Measurements from ENCODE around the gene CCDC85B.

Gene CCDC85B

DNA sequence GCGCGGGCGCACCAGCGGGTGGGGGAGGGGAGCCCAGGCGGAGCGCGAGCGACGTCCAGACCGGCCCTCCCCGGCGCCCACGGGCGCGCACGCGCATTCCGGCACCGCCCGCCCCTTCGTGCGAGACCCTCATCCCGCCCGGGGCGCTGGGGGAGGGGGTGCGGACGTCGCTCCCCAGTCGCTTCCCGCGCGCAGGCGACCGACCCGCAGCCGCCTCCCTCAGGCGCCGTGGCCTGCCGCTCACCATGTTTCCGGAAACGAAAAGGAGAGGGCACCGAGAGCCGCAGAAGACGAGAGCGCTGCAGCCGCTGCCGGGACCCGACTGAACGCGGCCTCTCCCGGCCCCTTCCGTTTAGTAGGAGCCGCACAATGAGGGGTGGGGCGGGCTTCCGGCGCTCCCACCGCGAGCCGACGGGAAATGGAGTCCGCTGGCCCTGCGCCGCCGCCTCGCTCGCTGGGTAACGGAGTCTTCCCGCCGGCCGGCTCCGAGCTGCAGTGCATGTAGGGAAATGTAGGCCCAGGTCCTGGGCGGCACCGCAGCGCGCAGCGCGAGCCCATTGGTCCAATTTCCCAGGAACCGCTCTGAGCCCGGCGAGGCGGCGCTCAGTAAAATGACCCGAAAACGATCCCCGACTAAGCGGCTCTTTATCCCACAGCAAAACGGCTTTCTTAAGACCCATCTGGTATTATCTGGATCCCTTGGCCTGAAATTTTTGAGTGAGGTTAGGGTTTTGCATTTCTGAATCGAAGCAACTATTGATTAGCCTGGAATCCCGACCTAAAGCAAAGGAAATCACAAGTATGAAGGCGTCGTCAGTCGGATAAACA, 32.4 kb upstream of the CCDC85B start, which contains the start of gene CFL1:
CFL1 (minus strand) TSS at position 328 of the 828 bp plus-strand sequence; CDS start at position 247, 81 bp downstream.
- peak; percentile 98 for DNase-seq

DNA sequence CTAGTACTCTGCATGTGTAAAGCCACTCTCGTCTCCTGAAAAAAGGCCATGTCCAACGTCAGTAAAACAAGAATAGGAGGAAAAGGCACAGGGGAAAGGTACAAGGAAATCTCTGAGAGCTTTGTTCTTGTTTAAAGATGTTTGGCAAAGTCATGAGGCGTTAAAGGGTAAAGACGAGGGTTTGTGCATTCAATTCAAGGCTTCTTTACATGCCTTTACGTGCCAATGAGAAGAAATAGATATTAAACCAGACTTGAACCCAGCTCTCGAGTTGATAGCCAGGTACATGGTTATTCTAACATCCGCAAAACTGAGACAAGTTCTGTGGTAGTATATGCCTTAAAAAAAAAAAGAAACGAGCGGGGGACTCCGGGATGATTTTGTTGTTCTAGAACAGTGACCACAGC, 31.8 kb upstream of the CCDC85B start:
- DNase-seq, result no peak

DNA sequence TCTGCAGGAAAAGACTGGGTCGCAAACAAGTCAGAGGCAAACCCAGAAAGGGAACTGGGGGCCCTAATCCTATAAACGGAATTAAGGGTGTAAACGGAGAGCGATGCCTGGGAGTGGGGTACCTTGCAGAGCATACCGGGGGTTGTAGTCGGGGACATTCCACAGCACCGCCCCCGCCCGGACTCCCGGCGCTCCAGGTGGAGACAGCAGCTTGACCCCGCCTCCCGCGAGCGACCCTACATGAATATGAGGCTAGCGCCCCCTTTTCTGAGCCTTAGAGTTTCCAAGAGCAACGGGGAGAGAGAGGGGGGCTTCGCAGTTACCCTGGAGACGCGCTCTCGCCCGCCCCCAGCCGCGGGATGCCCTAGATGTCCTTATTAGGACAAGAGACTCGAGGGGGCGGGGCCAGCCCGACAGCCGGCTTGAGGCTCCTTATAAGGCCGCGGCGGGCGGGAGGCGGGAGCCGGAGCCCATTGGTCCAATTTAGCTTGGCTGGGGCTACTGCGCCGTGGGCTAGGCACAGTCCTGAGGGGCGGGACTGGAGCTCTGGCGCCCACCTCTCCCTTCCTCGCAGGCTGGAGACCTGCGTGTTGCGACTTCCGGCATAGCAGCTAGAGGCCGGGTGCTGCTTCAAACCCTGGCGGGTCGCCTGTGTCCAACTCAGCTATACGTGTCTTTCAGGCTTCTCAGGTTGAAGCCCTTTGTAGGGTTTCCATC, 31.2 kb upstream of the CCDC85B start:
- DNase-seq, result peak; percentile 98

DNA sequence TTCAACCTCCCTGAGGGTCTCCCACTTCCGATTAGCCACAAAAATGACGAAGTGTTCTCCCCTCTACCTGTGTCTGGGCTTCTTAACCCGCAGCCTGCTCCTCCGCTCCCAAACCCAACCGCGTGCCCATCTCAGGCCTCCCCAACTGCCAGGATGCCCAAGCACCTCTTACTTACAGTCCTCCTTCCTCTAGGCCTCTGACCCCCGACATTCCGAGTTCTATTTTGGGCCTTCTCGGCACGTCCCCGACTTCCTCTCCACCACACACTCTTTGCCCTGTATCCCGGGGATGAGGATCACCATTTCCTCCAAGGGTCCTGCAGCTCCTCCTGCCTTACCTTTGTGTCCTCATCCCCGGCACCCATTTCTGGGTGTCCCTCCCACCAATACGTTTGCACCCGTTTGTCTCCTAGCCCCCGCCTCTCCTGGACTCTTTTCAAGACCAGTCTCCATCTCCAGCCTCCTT, 30.6 kb upstream of the CCDC85B start:
- no peak for DNase-seq

DNA sequence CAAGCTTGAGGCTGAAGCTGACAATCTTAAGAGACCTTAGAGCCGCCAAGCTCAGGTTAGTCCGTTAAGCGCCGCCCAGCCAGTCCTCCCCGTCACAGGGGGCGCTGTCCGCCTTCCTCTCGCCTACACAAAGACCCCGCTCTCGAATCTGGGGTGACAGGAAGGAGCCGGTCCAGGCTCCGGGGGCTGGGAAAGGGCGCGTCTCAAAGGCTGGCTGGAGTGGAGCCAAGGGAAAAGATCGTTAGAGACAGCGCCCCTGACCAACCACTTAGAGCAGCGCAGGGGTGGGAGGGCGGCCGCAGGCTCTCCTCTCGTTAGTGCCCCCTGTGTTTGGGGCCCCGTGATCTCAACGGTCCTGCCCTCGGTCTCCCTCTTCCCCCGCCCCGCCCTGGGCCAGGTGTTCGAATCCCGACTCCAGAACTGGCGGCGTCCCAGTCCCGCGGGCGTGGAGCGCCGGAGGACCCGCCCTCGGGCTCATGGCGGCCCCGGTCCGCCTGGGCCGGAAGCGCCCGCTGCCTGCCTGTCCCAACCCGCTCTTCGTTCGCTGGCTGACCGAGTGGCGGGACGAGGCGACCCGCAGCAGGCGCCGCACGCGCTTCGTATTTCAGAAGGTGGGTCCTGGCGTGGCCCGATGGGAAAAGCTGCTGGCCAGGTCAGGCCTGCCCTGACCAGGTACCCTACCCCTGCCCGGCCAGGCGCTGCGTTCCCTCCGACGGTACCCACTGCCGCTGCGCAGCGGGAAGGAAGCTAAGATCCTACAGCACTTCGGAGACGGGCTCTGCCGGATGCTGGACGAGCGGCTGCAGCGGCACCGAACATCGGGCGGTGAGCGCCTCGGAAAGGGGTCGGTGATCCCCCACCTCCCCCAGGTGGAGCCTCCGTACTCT, 30.0 kb upstream of the CCDC85B start, which contains the start of gene MUS81:
MUS81 (plus strand) TSS at position 156 of the 887 bp plus-strand sequence; CDS start at position 477, 321 bp downstream.
- peak; percentile 96 for DNase-seq

DNA sequence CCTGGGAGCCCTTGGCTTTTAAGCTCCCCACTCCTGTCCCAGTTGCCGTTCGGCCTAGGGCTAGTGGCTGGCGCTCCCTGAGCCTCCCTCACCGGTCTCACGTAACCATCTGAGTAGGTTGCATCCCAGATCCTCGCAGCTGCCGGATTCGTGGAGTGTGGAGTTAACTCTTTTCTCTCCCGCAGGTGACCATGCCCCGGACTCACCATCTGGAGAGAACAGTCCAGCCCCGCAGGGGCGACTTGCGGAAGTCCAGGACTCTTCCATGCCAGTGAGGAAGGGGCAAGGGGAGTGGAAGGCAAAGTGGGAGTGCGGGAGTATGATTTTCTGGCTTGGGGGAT, 29.3 kb upstream of the CCDC85B start:
- no peak for DNase-seq

DNA sequence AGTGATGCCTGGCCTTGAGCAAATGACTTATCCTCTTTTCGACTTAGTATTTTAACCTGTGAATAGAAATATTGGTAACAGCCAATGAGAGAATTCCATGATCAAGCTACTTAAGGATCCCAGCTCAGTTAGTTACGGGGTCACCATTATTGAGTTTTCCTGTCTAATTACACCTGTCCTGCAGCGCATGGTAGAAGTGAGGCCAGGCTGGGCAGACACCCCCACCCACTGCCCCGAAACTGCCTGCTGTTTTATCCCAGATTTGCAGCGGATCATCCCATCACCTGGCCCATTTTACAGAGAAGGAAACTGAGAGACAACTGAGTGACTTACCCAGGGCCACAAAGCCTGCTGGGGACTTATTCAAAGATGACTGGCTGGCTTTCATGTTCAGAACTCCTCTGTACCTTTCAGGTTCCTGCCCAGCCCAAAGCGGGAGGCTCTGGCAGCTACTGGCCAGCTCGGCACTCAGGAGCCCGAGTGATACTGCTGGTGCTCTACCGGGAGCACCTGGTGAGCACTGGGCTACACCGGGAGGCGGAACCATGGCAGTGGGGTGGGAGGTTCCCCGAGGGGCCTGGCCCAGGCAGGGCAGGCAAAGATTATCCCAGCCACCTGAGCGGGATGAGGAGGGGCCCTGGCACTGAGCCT, 28.8 kb upstream of the CCDC85B start:
- no peak for DNase-seq

DNA sequence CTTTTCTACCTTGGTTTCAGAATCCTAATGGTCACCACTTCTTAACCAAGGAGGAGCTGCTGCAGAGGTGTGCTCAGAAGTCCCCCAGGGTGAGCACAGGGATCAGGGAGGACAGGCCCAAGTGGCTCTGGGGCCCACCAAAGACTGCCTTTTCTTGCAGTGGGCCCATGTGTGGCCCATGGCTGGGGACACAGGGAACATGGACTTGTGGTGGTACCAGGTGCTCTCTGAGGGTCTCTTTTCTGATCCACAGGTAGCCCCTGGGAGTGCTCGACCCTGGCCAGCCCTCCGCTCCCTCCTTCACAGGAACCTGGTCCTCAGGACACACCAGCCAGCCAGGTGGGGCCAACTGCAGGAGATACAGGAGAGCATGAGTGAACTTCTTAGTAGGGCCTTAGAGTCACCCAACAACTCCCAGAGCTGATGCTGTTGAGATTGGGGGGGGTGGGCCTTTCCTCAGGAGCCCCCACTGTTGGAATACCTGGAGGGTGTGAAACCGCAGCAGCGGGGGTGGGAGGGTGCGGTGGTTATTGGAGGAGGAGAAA, 28.2 kb upstream of the CCDC85B start:
- DNase-seq, result no peak

DNA sequence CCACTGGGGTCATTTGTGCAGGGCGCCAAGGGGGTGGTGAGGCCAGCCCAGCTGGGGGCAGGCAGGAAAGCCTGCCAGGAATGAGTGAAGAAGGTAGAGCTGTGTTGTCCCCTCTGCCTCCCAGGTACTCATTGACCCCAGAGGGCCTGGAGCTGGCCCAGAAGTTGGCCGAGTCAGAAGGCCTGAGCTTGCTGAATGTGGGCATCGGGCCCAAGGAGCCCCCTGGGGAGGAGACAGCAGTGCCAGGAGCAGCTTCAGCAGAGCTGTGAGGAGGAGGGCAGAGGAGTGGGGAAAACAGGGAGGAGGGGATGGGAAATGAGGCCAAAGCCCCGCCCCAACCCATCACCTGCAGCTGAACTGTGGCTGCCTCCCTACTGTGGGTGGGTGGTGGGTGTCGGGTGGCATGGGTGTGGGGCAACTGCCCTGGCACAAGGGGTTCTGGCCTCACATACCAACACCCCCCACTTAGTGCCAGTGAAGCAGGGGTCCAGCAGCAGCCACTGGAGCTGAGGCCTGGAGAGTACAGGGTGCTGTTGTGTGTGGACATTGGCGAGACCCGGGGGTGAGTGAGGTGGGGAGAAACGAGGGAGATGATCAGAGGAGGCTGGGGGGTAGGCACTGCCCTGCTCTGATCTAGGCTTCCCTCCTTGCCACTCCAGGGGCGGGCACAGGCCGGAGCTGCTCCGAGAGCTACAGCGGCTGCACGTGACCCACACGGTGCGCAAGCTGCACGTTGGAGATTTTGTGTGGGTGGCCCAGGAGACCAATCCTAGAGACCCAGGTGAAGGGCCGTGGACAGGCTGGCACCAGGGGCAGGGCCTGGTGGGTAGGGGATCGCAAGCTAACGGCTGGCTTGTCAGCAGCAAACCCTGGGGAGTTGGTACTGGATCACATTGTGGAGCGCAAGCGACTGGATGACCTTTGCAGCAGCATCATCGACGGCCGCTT, 27.3 kb upstream of the CCDC85B start:
- no peak for DNase-seq

DNA sequence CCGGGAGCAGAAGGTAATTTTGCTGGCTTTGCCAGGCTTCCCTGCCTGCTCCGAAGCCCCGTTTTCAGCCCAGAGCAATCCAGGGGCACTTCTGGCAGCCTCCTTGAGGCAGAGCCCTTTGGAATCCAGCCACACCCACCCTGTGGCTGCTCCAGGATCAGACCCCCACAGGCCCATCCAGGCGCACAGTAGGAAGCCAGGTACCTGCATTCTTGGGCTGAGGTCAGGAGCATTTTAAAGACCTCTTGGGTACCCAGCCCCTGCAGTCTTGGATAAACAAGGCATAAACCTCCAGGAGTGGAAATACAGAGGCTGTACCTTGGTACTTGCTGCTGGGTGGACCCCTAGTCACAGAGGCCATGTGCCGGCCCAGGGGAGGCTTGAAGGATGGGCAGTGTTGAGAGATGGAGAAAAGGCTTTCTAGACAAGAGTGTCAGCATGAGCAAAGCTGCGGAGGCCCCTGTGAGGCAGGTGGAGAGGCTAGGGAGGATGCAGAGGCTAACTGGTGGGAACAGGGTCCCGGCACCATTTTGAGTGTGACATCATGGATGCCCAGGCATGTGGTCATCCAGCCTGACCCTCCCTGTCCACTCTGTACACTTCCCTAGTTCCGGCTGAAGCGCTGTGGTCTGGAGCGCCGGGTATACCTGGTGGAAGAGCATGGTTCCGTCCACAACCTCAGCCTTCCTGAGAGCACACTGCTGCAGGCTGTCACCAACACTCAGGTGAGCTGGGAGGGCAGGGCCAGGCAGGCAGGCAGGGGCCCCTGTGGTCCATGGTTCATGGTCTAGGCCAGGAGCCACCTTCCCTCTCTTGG, 26.4 kb upstream of the CCDC85B start:
- no peak for DNase-seq

DNA sequence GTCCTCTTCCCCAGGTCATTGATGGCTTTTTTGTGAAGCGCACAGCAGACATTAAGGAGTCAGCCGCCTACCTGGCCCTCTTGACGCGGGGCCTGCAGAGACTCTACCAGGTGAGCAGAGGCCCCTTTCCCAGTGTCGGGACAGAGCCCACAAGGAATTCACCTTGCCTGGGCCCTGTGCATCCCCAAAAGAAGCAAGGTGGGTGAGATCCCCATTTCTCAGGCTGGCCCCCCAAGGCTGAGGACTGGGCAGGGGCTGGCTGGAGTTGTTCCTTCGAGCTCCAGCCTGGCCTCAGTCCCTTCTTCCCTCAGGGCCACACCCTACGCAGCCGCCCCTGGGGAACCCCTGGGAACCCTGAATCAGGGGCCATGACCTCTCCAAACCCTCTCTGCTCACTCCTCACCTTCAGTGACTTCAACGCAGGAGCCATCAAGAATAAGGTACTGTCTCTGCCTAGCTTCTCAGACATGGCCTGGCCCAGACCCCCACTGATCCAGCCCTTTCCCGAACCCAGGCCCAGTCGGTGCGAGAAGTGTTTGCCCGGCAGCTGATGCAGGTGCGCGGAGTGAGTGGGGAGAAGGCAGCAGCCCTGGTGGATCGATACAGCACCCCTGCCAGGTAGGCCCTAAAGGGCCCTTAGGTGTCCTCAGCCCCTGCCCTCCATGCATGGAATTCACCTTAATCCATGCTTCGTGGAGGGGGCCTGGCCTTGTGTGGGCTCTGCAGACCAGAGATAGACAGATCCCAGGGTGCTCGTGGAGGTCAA, 25.6 kb upstream of the CCDC85B start:
- no peak for DNase-seq

DNA sequence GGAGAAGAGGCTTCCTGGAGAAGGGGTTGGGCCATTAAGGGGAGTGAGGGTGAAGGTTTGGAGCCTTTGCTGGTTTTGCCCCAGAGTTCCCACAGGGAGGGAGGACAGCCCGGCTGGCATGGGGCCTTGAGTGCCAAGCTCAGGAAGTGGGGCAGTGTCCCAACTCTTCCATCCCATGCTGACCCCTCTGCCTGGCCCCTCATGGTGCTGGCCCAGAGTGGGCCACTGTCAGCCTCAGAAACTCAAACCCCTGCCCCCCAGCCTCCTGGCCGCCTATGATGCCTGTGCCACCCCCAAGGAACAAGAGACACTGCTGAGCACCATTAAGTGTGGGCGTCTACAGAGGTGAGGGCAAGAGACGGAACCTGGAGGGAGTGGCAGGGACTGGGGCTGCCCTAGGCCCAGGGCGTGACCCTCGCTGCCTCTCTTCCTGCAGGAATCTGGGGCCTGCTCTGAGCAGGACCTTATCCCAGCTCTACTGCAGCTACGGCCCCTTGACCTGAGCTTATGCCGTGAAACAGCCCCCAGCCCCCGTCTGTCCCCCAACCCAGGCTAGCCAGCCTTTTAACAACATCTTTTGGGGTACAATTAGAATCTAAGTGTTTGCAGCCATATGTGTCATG, 24.8 kb upstream of the CCDC85B start:
- no peak for DNase-seq

DNA sequence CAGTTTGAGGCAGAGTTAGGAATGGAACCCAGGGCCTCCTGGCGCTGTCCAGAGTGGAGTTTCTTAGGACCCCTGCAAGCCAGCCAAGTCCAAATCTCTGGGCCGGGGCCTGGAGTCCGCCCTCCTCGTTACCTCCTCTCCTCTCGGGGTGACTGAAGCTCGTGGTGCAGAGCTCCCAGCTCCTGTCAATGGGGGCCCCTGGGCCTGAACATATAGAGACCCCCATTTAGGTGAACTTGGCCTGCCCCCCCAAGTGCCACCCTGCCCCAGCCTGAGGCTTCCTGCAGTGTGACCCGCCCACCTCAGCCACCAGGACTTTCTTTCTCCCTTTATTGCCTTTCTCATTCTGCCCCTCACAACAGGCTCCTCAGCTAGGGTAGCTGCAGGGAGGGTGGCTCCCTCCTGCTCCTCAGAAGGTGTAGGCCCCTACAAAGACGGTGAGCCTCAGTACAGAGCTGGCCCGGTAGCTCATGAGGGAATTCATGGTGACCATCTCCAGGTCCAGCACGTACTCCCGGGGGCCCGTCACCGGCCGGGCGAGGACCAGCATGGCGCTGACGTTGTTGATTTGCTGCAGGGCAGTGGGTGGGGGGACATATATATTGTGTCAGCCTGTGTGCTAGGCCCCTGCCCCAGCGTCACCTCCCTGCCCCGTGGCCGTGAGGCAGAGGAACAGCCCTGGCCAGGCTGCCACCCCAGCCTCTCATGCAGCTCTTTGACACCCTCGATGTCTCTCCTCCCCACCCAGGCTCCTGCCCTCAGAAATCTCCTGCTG, 23.8 kb upstream of the CCDC85B start:
- DNase-seq, result no peak

DNA sequence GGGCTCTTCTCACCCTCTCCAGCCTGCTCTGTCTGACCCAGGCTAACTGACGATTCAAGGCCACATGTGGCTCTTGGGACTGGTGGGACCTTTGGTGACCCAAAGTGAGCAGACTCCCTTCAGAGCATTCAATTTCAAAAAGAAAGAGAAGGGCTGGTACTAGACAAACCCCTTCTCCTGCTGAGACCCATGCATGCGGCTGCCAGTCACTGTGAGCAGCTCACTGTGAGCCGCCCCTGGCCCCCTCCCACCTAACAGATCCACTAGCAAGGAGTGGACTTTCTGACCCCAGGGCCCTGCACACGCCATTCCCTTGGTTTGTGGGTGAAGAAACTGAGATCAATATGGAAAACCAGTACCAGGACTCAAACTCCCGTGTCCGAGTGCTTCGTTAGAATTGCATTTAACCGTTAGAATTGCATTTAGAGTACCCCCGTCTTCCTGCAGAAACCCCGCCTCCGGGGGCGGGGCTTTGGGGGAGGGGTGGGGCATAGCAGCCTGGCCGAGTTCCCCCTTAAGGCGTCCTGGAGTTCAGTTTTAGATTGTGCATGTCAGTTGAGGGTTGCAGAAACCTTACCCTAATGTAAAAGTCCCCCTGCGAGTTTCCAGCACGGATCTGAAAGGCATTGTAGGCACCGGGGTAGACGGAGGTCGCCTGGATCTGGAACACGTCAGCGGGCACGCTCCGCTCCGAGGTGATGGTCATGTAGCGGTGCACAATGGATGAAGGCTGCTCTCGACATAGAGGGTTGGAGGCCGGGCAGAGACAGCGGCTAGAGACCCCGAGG, 23.0 kb upstream of the CCDC85B start:
- DNase-seq, result no peak

DNA sequence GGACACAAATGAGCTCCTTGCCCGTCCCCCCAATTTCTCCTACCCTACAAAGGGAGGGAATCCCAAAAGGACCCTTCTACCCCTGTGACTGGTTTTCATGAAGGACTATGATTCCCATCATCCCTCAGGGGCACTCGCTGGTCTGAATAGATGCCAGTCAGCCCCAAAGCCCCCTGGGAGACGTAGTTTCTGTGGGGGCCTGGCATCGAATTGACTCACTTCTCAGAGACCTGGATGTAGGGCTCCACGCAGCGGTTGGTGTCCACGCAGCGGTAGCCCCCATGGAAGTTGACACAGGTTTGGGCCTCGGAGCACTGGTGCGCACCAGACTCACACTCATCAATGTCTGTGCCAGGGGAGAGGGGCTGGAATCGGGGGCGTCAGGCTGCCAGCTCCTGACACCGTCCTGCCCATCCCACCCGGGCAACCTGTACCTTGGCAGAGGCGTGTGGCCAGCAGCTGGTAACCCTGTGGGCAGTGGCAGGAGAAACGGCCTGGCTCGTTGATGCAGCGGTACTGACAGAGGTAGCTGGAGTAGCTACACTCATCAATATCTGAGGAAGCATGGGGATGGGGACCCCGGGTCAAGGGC, 22.3 kb upstream of the CCDC85B start:
- peak; percentile 49 for DNase-seq

DNA sequence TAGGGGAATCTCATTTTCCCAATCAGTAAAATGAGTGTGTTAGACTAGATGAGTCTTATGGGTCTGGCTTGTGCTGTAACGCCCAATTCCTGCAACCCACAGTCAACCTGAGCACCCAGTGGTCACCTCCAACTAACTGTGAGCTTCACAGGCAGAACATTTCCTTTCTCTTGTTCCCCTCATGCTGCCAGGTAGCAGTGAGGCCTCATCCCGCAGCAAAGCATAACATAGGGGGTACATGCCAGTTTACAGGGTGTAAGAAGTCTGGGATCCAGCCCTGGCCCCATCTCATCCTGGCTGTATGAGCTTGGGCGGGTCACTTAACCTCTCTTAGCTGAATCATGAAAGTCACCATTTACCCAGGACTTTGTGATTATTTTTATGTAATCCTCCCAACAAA, 21.6 kb upstream of the CCDC85B start:
- DNase-seq, result no peak

Measured in CD4-positive, alpha-beta T cell treated with Interleukin-21 for 1 hour (primary cell).